Eye (tissue), 1 donor: Measurements from ENCODE around the gene DAW1.

ENCODE experiments used
- DNase-seq: peaks from one replicate; pipeline ENCODE4 v3.0.0-alpha.2; 2015

The DAW1 gene

DNA sequence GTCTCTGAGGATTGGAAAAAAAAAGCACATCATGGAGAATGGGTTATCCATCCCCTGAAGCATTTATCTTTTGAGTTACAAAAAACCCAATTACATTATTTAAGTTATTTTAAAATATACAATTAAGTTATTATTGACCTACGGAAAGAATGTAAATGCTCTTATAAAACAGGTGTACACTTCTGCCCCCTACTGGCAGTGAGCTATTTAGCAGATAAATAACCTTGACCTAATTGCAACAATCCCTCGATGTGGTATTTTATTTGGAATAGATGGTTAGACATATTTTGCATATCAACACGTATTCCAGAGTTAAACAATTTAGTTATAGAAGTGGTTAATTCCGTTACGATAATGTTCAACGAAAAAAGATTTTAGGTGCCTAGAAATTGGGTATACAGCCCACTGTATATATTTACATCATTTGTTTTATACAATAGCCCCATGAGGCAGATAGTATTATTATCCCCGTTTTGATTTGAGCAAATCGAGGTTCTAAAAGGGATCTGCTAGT, 9.1 kb upstream of the DAW1 start:
- DNase-seq: peak; percentile 51

DNA sequence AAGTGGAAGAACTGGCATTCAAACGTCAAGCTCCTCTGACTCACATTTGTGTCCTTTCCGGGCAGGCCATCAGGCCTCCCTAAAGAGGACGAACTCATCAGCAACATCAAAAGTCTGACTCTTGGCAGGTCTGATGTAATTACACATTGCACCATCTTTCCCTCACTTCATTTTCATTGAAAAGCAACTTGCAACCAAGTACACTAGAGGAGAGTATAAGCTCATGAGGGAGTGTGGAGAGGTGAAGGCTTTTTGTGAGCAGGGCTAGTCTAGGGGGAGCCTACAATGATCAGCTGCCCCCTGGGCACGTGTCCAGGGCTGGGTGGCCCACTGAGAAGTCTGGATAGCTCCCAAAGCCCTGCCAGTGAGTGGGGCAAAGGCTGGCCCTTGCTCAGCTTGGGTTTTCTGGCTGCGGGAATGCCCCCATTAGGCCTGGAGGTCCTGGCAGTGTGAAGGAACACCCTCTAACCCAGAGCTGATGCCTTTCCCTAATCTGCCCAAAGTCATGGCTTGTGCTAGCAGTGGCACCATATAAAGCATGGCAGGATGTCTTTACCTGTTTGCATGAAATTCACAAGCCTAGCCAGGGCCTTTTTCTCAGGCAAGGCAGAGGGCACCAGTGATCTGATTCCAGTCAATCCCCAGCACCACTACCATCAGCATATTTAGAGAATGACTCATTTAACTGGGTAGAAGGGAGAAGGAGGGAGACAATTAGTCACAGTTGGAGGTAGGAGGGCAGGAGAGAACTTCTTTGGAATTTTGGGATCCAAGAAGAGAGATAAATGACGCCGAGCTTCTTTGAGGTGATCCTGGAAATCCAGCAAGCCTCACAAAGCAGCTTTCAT, 8.5 kb upstream of the DAW1 start:
- DNase-seq: no peak

DNA sequence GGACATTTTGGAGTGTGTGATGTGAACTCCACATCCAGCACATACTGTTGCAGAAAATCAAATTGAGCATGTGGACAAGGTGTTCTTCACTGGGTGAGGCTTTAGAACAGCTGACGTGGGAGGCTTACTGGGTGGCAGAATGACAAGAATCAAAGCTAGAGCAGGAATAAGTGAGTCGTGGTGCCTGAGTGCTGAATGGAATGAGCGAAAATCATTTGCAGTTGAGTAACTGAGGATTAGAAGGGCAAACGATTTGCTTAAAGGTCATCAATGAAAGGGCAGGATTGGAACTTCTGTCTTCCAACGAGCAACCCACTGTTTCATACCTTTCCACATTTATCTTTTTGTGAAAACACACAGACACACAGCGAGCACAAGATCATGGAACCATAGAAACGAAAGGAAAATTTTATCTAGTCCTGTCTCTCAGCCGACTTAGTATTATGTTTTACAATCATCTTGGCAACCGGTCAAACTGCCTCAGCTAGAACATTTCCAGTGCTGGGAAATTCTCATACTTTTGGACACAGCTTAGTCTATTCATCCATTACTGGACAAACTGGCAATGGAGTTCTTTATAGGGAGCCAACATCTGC, 7.2 kb upstream of the DAW1 start:
- no peak for DNase-seq

- DNase-seq: no peak
These were observed 6.1 kb upstream of the DAW1 start for GRCh38 chr2:227865291-227865690.

DNA sequence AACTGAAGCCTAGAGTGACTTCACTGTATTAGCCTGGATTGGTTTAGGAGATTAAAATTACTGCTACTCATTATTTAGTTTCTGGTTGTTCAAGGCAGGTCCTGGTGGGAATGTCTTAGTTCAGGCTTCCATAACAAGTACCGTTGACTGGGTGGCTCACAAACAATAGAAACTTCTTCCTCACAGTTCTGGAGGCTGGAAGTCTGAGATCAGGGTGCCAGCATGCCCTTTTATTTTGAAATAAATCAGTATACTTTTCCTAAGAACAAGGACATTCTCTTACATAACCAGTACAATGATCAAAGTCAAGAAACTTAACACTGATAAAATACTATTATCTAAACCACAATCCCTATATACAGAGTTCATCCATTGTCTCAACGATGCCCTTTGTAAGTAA, 4.0 kb upstream of the DAW1 start:
- DNase-seq: no peak

- DNase-seq: no peak
These were observed 589 bp upstream of the DAW1 start for GRCh38 chr2:227870710-227871374.

GRCh38 chr2:227872676-227873075, 1.2 kb downstream of the DAW1 start:
- no peak for DNase-seq

DNA sequence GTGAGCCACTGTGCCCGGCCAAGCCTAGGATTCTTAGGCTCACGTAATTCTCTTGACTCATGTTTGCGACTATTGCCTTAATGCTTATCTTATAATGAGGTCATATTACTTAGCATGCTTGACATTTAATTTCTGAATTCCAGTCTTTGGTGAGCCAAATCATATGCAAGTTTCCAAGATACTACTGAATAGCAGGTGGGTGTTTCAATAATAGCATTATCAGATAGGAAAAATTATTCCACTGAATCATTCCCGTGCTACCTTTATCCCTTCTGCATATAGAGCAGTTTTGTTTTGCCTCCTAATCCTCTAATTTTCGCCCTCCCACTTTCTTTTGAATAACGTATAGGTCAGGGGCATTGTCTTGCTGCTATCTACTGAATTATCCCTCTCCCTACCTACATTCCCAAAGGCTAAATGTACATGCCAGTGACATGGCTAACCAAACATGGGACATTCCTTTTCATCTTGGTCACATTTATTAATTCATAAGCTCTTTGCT, 4.9 kb downstream of the DAW1 start:
- no peak for DNase-seq

DNA sequence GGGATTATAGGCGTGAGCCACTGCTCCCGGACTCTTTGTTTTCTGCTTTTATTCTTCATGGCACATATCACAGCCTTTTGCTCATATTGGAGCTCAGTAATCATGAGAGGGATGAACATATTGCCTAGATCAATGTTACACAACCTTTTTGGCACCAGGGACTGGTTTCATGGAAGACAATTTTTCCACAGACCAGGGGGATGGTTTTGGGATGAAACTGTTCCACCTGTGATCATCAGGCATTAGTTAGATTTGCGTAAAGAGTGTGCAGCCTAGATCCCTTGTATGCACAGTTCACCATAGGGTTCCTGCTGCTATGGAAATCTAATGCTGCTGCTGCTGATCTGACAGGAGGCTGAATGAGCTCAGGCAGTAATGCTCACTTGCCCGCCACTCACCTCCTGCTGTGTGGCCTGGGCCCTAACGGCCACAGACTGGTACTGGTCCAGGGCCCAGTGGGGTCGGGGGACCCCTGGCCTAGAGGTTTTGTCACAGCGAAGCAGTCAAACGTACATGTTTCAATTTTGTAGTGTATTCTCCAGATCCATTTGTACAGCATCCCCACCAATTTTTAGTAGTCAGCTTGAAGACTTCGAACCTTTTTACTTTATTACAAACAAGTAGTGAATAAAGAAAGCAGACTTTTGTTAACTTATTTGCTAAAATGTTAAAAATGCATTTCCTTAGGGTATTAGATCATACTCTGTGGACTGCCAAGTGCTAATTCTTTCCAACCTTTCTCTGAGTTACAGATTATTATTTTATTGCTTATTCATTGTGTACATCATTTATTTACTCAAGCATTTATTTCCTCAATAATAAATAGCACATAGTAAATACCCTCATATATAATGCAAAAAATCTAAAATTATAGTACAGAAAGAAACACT, 6.2 kb downstream of the DAW1 start:
- DNase-seq: no peak

DNA sequence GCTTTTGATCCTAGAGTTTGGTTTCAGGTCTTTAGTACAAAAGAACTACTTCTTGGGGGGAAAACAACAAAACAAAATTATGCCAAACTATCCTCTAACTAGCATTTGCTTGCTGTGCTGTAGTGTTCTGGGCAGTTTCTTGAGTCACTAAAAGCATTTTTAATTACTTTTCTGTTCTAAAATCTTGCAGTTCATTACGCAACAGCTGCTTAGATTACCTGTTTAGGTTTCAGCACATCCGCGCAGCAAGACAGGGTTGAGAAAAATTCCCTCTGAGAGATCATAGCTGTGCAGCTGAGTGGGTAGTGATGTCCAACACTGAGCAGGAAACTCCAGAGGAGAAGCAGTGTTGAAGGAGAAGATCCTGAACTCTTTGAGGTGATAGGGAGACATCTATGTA, 9.0 kb downstream of the DAW1 start:
- DNase-seq: no peak

- DNase-seq: no peak
These were observed 10.6 kb downstream of the DAW1 start for GRCh38 chr2:227881866-227882517.

DNA sequence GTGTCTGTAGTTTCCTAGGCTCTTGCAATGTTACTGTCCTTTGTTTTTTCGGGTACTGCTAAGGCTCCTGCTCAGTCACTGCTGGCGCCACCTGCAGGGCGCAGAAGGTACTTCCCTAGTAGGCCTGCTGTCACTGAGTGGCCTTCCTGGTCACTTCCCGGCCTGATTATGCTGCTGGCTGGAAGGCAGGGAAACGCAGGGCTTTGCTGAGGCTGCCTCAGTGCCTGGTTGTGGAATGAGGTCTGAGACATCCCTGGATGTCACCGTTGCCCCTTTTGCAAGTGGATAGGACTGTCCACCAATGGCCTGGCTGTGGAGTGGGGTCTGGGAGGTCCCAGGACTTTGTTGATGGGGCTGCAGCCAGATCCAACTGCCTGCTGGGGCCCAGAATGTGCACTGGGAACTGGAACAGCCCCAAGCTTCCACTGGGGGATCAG, 13.1 kb downstream of the DAW1 start:
- peak; percentile 48 for DNase-seq

DNA sequence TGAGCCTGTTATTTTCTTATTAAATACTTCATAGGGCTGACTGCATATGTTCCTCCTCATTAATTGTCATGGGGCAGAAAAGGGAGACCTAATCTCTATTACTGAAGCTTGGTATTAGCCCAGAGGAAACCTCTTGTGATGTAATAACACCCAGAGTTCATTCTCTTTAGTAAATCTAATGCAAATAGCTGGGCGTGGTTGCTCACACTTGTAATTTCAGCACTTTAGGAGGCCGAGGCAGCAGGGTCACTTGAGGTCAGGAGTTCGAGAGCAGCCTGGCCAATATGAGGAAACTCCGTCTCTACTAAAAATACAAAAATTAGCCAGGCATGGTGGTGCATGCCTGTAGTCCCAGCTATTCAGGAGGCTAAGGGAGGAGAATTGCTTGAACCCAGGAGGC, 14.7 kb downstream of the DAW1 start:
- no peak for DNase-seq

DNA sequence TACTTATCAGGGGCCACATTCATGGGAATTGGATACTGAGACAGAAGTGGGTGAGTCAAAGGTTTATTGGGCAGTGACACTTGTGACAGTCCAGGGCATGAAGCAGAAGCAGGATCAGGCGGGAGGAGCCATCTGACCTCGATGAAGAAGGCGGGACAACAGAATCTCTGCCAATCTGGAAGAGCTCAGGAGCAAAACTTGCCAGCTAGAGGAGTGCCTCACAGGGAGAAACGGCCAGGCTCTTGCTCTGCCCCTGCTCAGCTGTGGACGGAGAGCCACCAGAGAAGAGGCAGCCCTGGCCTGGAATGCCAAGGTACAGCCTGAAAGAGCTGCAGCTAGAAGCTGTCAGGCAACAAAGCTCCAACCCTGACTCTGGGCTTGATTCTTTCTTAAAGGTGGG, 16.9 kb downstream of the DAW1 start:
- DNase-seq: no peak

GRCh38 chr2:227889336-227889735, 17.9 kb downstream of the DAW1 start:
- DNase-seq: no peak

- DNase-seq: peak; percentile 88
These were observed 19.2 kb downstream of the DAW1 start for GRCh38 chr2:227890495-227891079.

- DNase-seq: no peak
These were observed 20.2 kb downstream of the DAW1 start for GRCh38 chr2:227891673-227892072.

GRCh38 chr2:227903381-227903780, 31.9 kb downstream of the DAW1 start:
- no peak for DNase-seq

GRCh38 chr2:227906991-227907390, 35.6 kb downstream of the DAW1 start:
- no peak for DNase-seq

- no peak for DNase-seq
These were observed 37.0 kb downstream of the DAW1 start for GRCh38 chr2:227908266-227909054.

DNA sequence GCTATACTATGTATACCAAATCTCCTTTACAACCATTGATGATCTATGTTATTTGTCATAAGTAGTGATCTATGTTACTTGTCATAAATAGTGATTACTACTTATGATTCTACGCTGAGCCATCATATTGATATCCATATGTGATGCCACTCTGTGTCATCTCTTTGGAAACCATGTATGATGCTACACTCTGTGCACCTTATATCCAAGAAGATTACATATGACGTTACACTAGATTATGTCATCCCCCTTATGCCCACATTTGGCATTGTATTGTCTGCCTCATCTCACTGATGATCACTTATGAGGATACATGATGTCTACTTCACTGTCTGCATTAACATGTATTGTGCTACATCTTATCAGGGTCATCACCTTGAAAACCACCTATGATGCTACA, 42.9 kb downstream of the DAW1 start:
- DNase-seq: no peak
